Measurements from ENCODE around the gene SCRN3. TPM values are rescaled to one million over a fixed set of nuclear protein-coding genes. Genes with fewer than 3 reads are reported as not detected.

The SCRN3 gene
- total RNA-seq, 1 donor from 2014 or later: 15.7 TPM

DNA sequence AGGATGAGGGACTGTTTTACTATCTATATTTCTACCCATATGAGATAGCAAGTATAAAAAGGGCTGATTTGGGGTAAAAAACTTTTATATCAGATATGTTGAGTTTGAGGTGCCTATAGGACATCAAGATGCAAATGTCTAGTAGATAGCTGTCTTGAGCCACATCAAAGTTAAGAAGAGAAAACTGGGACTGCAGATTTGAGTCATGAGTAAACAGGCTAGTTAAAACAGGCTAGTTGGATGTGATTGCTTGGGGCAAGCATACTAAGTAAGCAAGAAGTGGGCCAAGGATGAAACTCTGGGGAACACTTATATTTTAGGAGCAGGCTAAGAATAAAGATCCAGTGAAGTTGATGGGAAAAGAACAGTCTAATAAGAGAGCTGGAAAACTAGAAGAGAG is 2.8 kb upstream of the SCRN3 start:
- TF ChIP-seq POLR2AphosphoS5 (IDR thresholded peaks at IDR 0.05; ENCODE audit: insufficient read depth in 1 of 2, low read depth in 1 of 2): no peak
- TF ChIP-seq POLR2A (IDR thresholded peaks at IDR 0.05): no peak
- TF ChIP-seq, protein P1, sequence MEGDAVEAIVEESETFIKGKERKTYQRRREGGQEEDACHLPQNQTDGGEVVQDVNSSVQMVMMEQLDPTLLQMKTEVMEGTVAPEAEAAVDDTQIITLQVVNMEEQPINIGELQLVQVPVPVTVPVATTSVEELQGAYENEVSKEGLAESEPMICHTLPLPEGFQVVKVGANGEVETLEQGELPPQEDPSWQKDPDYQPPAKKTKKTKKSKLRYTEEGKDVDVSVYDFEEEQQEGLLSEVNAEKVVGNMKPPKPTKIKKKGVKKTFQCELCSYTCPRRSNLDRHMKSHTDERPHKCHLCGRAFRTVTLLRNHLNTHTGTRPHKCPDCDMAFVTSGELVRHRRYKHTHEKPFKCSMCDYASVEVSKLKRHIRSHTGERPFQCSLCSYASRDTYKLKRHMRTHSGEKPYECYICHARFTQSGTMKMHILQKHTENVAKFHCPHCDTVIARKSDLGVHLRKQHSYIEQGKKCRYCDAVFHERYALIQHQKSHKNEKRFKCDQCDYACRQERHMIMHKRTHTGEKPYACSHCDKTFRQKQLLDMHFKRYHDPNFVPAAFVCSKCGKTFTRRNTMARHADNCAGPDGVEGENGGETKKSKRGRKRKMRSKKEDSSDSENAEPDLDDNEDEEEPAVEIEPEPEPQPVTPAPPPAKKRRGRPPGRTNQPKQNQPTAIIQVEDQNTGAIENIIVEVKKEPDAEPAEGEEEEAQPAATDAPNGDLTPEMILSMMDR (IDR thresholded peaks at IDR 0.05): no peak
- Histone ChIP-seq H3K9me3 (no peaks in the 10 kb centered on the region), H3K27me3 (no peaks in the 10 kb centered on the region), H3K36me3 (no peaks in the 10 kb centered on the region), H3K27ac (no peak overlapping the region), H3K4me1 (peaks cover 33% of the 10 kb centered on the region), H3K4me3 (no peak overlapping the region)
- no peak for DNase-seq (ENCODE audit: extremely low spot score in 2 of 2)
- intact Hi-C loops (cut with DNase I): no loop called here

DNA sequence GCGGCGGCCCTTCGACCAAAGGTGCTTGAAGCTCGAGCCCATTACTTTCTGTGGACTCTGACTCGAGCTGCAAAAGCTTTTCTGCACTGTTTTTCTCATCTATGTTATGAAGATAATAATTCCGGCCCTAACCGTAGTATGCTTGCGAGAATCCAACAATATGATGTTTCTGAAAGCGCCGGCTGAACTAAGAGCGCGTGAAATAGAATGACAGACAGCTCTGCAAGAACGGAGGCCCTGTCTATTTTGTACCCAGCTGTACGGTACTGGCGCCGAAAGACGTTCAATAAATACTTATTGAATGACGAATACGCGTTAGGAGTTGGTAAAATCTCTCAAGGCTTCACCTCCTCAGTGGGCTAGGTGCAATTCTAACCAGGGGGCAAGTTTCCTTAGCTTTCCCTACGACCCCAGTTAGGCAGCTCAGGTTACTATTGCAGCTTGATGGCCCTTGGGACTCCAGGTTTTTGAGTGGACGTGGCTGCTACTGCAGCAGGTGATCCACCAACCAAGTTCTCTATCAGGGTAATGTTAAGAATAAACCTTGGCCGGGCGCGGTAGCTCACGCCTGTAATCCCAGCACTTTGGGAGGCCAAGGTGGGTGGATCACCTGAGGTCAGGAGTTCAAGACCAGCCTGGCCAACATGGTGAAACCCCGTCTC is 570 bp downstream of the SCRN3 start:
- Histone ChIP-seq H3K4me1 (peaks cover 33% of the 10 kb centered on the region), H3K9me3 (no peaks in the 10 kb centered on the region), H3K27ac (peak overlapping the region; percentile 88), H3K4me3 (peak overlapping the region; percentile 75 to 79), H3K36me3 (no peaks in the 10 kb centered on the region), H3K27me3 (no peaks in the 10 kb centered on the region)
- intact Hi-C loops (cut with DNase I): no loop called here
- no peak for DNase-seq (ENCODE audit: extremely low spot score in 2 of 2)
- peak in 1 of 2 donors; percentile 7 for TF ChIP-seq POLR2AphosphoS5 (IDR thresholded peaks at IDR 0.05; ENCODE audit: insufficient read depth in 1 of 2, low read depth in 1 of 2)
- TF ChIP-seq POLR2A (IDR thresholded peaks at IDR 0.05): no peak
- TF ChIP-seq, protein P1 (IDR thresholded peaks at IDR 0.05): no peak

DNA sequence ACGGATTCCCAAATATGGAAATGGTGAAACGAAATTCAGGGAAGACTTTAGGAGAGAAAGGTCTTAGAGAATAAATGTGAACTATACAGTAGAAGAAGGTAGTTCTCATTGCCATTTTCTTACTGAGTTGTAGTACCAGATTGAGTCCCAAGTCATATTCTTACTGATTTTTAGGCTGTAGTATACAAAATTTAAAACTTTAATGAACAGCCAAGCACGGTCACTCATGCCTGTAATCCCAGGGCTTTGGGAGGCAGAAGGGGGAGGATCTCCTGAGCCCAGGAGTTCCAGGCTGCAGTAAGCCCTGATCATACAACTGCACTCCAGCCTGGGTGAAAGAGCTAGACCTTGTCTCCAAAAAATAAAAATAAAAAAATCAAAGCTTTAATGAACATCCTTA is 2.2 kb downstream of the SCRN3 start:
- H3K4me1 ChIP-seq: peaks cover 29% of the 10 kb centered on the region
- H3K4me3 ChIP-seq: no peak overlapping the region
- intact Hi-C loops (cut with DNase I): no loop called here
- no peaks in the 10 kb centered on the region for H3K27me3 ChIP-seq
- no peak for TF ChIP-seq POLR2A (IDR thresholded peaks at IDR 0.05)
- TF ChIP-seq, protein P1 (IDR thresholded peaks at IDR 0.05): no peak
- TF ChIP-seq POLR2AphosphoS5 (IDR thresholded peaks at IDR 0.05; ENCODE audit: insufficient read depth in 1 of 2, low read depth in 1 of 2): no peak
- H3K27ac ChIP-seq: no peak overlapping the region
- H3K36me3 ChIP-seq: no peaks in the 10 kb centered on the region
- H3K9me3 ChIP-seq: no peaks in the 10 kb centered on the region
- no peak for DNase-seq (ENCODE audit: extremely low spot score in 2 of 2)

DNA sequence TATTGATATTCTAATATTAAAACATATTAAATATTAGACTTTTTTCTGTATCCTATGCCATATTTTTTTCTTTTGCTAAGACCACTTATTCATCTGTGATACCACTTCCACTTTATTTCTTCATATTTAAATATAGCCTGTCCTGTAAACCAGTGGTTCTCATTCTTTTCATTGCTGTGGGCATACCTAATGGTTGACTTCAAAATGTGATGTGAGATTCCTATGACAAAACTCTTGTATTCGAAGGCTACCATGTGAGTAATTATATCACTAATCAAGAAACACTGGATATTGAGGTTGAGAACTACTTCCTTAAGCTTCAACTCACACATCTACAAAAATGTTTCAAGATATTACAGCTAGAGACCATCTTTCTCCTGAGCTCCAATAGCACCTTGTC is 3.6 kb downstream of the SCRN3 start:
- Histone ChIP-seq H3K27me3 (no peaks in the 10 kb centered on the region), H3K9me3 (no peaks in the 10 kb centered on the region), H3K36me3 (no peaks in the 10 kb centered on the region), H3K4me1 (peaks cover 15% of the 10 kb centered on the region), H3K27ac (no peak overlapping the region), H3K4me3 (no peak overlapping the region)
- intact Hi-C loops (cut with DNase I): no loop called here
- no peak for TF ChIP-seq POLR2A (IDR thresholded peaks at IDR 0.05)
- no peak for TF ChIP-seq POLR2AphosphoS5 (IDR thresholded peaks at IDR 0.05; ENCODE audit: insufficient read depth in 1 of 2, low read depth in 1 of 2)
- TF ChIP-seq, protein P1 (IDR thresholded peaks at IDR 0.05): no peak
- DNase-seq (ENCODE audit: extremely low spot score in 2 of 2): no peak

DNA sequence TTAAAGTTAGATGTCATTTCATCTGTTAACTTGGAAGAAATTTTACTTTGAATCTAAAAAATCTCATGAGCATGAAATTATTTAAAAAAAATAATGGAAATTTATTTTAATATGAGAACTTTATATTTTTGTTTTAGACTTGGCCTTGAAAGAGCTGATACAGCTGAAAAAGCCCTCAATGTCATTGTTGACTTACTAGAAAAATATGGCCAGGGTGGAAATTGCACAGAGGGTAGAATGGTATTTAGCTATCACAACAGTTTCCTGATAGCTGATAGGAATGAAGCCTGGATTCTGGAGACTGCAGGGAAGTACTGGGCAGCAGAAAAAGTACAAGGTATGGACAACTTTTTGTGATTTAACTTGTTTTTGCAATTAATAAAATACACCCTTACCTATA is 5.3 kb downstream of the SCRN3 start:
- H3K36me3 ChIP-seq: no peaks in the 10 kb centered on the region
- H3K27ac ChIP-seq: no peak overlapping the region
- intact Hi-C loops (cut with DNase I): no loop called here
- no peaks in the 10 kb centered on the region for H3K9me3 ChIP-seq
- TF ChIP-seq POLR2A (IDR thresholded peaks at IDR 0.05): no peak
- peaks cover 8% of the 10 kb centered on the region for H3K4me1 ChIP-seq
- H3K27me3 ChIP-seq: no peaks in the 10 kb centered on the region
- DNase-seq (ENCODE audit: extremely low spot score in 2 of 2): no peak
- H3K4me3 ChIP-seq: no peak overlapping the region

Data from vagina (tissue), 2 donors.